ENCODE results near the gene PPP6R3. TPM values are rescaled to one million over a fixed set of nuclear protein-coding genes. Genes with fewer than 3 reads are reported as not detected.
A peak's percentile ranks its signal among the peaks of the same experiment; 100 is the strongest.

The PPP6R3 gene
- total and polyA plus RNA-seq, 2 donors (not counting 3 experiments of a cell fraction or from before 2014, with no cell fraction given): 31.7 to 98.8 TPM

DNA sequence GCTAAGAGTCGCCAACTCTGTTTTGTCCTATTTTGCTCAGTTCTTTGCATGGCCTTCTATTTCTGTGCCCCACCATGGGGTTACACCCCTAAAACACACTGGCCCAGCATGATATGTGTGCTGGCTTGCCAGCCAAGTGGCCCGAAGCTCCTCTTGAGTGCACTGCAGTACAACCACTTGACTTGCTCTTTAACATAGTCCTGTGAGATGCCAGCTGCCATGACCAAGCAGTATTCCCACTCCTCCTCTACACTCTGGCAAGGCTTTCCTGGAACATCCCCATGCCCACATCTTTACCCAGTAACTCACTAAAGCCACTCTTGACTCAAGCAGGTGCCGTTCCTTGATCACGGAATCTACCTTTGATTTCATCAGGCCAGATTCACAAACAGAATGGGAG, 120.9 kb downstream of the PPP6R3 start:
- Histone ChIP-seq H3K4me1 (ENCODE audit: control insufficient read depth, extremely low read depth, insufficient read depth, low read length) (peaks cover 13% of the 10 kb centered on the region), H3K9me1 (replicated peaks; ENCODE audit: control insufficient read depth, extremely low read depth, insufficient read depth, low read length) (no peaks in the 10 kb centered on the region), H3K9ac (replicated peaks; ENCODE audit: extremely low read depth, insufficient read depth, low read length) (no peak overlapping the region), H2AFZ (ENCODE audit: low read depth, low read length) (no peak overlapping the region), H3K27ac (ENCODE audit: insufficient read depth, low read depth, low read length) (no peak overlapping the region), H3K4me3 (replicated peaks in 1 of 3; ENCODE audit: insufficient read depth in 1 of 3, low read depth in 1 of 3, low read length in 3 of 3) (no peak overlapping the region), H3K9me3 (replicated peaks; ENCODE audit: control insufficient read depth, insufficient read depth, low read length) (no peaks in the 10 kb centered on the region), H3K79me2 (ENCODE audit: control insufficient read depth, insufficient read depth, low read length) (peaks cover 7% of the 10 kb centered on the region), H3K27me3 (ENCODE audit: control insufficient read depth in 2 of 2, insufficient read depth in 2 of 2, low read length in 2 of 2) (no peaks in the 10 kb centered on the region), H4K20me1 (replicated peaks; ENCODE audit: control insufficient read depth, extremely low read depth, insufficient read depth, low read length) (no peaks in the 10 kb centered on the region), H3K36me3 (ENCODE audit: control insufficient read depth in 2 of 2, extremely low read depth in 1 of 2, insufficient read depth in 2 of 2, low read length in 2 of 2) (peaks cover 11 to 12% of the 10 kb centered on the region in 2 experiments), H3K4me2 (ENCODE audit: insufficient read depth, low read length) (no peak overlapping the region)
- intact Hi-C loops (cut with micrococcal nuclease): loop anchor here (5.0 kb wide), 1 partner anchor 119 kb away; the partner anchor contains the start of gene PPP6R3
- no TSS peak for BruUV-seq (replicated peaks)
- DNase-seq (ENCODE audit: low read depth, low spot score) (no peak), FAIRE-seq (no peak)
- POLR2A ChIA-PET: no interaction called here
- TF ChIP-seq GATA2 (IDR thresholded peaks at IDR 0.05; ENCODE audit: insufficient read depth, insufficient read length, low read depth, low read length): no peak
- TF ChIP-seq, protein P1, sequence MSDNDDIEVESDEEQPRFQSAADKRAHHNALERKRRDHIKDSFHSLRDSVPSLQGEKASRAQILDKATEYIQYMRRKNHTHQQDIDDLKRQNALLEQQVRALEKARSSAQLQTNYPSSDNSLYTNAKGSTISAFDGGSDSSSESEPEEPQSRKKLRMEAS (IDR thresholded peaks at IDR 0.05; ENCODE audit: insufficient read depth, insufficient read length): no peak
- dilution Hi-C loops (cut with MboI; ENCODE audit: extremely low pct_ligation_motif_present, low sequenced_read_pairs): no loop called here
- CTCF ChIA-PET: interaction anchor here (0.6 kb wide), 1 partner anchor 221 kb away, joined by 4 read pairs; no protein-coding TSS in a partner anchor

DNA sequence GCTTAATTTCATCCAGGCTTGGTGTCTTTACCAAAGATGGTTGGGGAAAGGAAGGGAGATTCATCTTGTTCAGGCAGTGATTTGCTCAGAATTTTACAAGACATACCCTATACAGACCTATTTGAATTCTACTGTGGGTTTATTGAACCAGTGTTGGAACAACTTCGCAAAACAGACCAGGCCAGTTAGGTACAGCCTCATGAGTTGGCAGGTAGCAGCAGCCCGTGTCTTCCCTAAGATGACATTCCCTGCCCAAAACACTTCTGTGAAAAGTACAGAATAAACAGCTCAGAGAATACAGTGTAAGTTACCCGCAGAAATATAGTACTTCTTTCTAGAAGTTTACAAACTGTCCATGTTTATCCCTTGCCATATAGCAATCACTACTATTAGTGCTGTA, 121.3 kb downstream of the PPP6R3 start:
- H3K27ac ChIP-seq (ENCODE audit: insufficient read depth, low read depth, low read length): no peak overlapping the region
- BruUV-seq (replicated peaks): no TSS peak
- no peaks in the 10 kb centered on the region for H3K9me3 ChIP-seq (replicated peaks; ENCODE audit: control insufficient read depth, insufficient read depth, low read length)
- intact Hi-C loops (cut with micrococcal nuclease) (loop anchor here (5.0 kb wide), 1 partner anchor 120 kb away; the partner anchor contains the start of gene PPP6R3), dilution Hi-C loops (cut with MboI; ENCODE audit: extremely low pct_ligation_motif_present, low sequenced_read_pairs) (no loop called here)
- no peaks in the 10 kb centered on the region for H3K9me1 ChIP-seq (replicated peaks; ENCODE audit: control insufficient read depth, extremely low read depth, insufficient read depth, low read length)
- peaks cover 13% of the 10 kb centered on the region for H3K4me1 ChIP-seq (ENCODE audit: control insufficient read depth, extremely low read depth, insufficient read depth, low read length)
- H3K27me3 ChIP-seq (ENCODE audit: control insufficient read depth in 2 of 2, insufficient read depth in 2 of 2, low read length in 2 of 2): no peaks in the 10 kb centered on the region
- ChIA-PET CTCF (interaction anchor here (0.6 kb wide), 1 partner anchor 221 kb away, joined by 4 read pairs; no protein-coding TSS in a partner anchor), POLR2A (no interaction called here)
- H2AFZ ChIP-seq (ENCODE audit: low read depth, low read length): no peak overlapping the region
- H3K9ac ChIP-seq (replicated peaks; ENCODE audit: extremely low read depth, insufficient read depth, low read length): no peak overlapping the region
- no peak for DNase-seq (ENCODE audit: low read depth, low spot score)
- FAIRE-seq: peak; percentile 31
- H4K20me1 ChIP-seq (replicated peaks; ENCODE audit: control insufficient read depth, extremely low read depth, insufficient read depth, low read length): no peaks in the 10 kb centered on the region
- H3K36me3 ChIP-seq (ENCODE audit: control insufficient read depth in 2 of 2, extremely low read depth in 1 of 2, insufficient read depth in 2 of 2, low read length in 2 of 2): peaks cover 10 to 11% of the 10 kb centered on the region in 2 experiments
- H3K4me2 ChIP-seq (ENCODE audit: insufficient read depth, low read length): no peak overlapping the region
- no peak for TF ChIP-seq FOS (IDR thresholded peaks at IDR 0.05; ENCODE audit: borderline replicate concordance, insufficient read depth, low read length)
- H3K4me3 ChIP-seq (replicated peaks in 1 of 3; ENCODE audit: insufficient read depth in 1 of 3, low read depth in 1 of 3, low read length in 3 of 3): no peak overlapping the region
- peaks cover 7% of the 10 kb centered on the region for H3K79me2 ChIP-seq (ENCODE audit: control insufficient read depth, insufficient read depth, low read length)

Data from endothelial cell of umbilical vein (primary cell).